Neural cell (in vitro differentiated cells): ENCODE data around the gene EPB41. TPM values are rescaled to one million over a fixed set of nuclear protein-coding genes. Genes with fewer than 3 reads are reported as not detected.

Experiments used
- H2AFZ ChIP-seq: fragments of 200-600, 300-800 bp; sonication (generic), shearing (Covaris generic); 2 replicates; pipeline ENCODE4 v1.6.0; 2014; ENCODE audit warnings: low read depth, mild to moderate bottlenecking, antibody characterized with exemption, low read length, moderate library complexity
- H3F3A ChIP-seq: fragments of 200-600 bp; shearing (Covaris generic); 2 replicates; pipeline ENCODE4 v1.6.1; 2016; ENCODE audit warnings: mild to moderate bottlenecking, moderate library complexity, mixed read lengths, antibody characterized with exemption, low read length; ENCODE audit not compliant: insufficient read depth, poor library complexity, severe bottlenecking
- H3K27ac ChIP-seq: fragments of 200-600, 300-800 bp; sonication (generic), shearing (Covaris generic); 2 replicates; pipeline ENCODE4 v1.5.1; 2014; ENCODE audit warnings: mild to moderate bottlenecking, low read length, moderate library complexity
- H3K27me3 ChIP-seq: fragments of 300-800, 200-600 bp; sonication (generic), shearing (Covaris generic); 2 replicates; pipeline ENCODE4 v1.6.0; 2014; ENCODE audit warnings: mild to moderate bottlenecking, low read depth, low read length, moderate library complexity; ENCODE audit not compliant: insufficient read depth
- H3K36me3 ChIP-seq: fragments of 300-800, 200-600 bp; sonication (generic), shearing (Covaris generic); 2 replicates; pipeline ENCODE4 v1.5.1; 2014; ENCODE audit warnings: mild to moderate bottlenecking, antibody characterized with exemption, low read length, moderate library complexity; ENCODE audit not compliant: insufficient read depth
- H3K4me2 ChIP-seq: fragments of 300-800, 200-600 bp; sonication (generic), shearing (Covaris generic); 2 replicates; pipeline ENCODE4 v1.6.0; 2014; ENCODE audit warnings: mild to moderate bottlenecking, low read length
- H3K4me3 ChIP-seq: fragments of 300-800, 200-600 bp; sonication (generic), shearing (Covaris generic); 2 replicates; pipeline ENCODE4 v1.5.1; 2014; ENCODE audit warnings: mild to moderate bottlenecking, low read length, moderate library complexity
- H3K79me2 ChIP-seq: fragments of 200-600 bp; shearing (Covaris generic); replicated peaks from 2 replicates; pipeline ENCODE4 v1.6.0; 2014; ENCODE audit warnings: mild to moderate bottlenecking, low read length, moderate library complexity; ENCODE audit not compliant: insufficient read depth
- H3K9ac ChIP-seq: fragments of 300-800, 200-600 bp; sonication (generic), shearing (Covaris generic); 2 replicates; pipeline ENCODE4 v1.6.1; 2016; ENCODE audit warnings: mild to moderate bottlenecking, low read length, mixed read lengths
- H3K9me2 ChIP-seq: fragments of 200-600 bp; shearing (Covaris generic); 2 replicates; pipeline ENCODE4 v1.6.1; 2016; ENCODE audit warnings: mild to moderate bottlenecking, low read length, mixed read lengths; ENCODE audit not compliant: insufficient read depth
- H3K9me3 ChIP-seq: fragments of 200-600, 300-800 bp; sonication (generic), shearing (Covaris generic); 2 replicates; pipeline ENCODE4 v1.6.1; 2016; ENCODE audit warnings: mild to moderate bottlenecking, mixed run types, low read length, moderate library complexity, mixed read lengths
- H4K20me1 ChIP-seq: fragments of 200-600 bp; shearing (Covaris generic); 2 replicates; pipeline ENCODE4 v1.6.1; 2016; ENCODE audit warnings: mild to moderate bottlenecking, mixed run types; ENCODE audit not compliant: insufficient read depth
- EP300 ChIP-seq: fragments of 450-650 bp; conservative IDR thresholded peaks from 2 replicates; pipeline ENCODE4 v1.6.1; 2014; ENCODE audit warnings: antibody characterized with exemption, mild to moderate bottlenecking, moderate library complexity; ENCODE audit not compliant: poor library complexity, severe bottlenecking
- EZH2 ChIP-seq: fragments of 200-600, 300-800 bp; shearing (Covaris generic), sonication (generic); IDR thresholded peaks from 2 replicates; pipeline ENCODE4 v1.6.1; 2014; ENCODE audit warnings: antibody characterized with exemption, low read length, borderline replicate concordance, mild to moderate bottlenecking; ENCODE audit not compliant: insufficient read depth, poor library complexity, severe bottlenecking
- MXI1 ChIP-seq: fragments of 450-650 bp; conservative IDR thresholded peaks from 2 replicates; pipeline ENCODE4 v1.6.1; 2014; ENCODE audit warnings: antibody characterized with exemption, mild to moderate bottlenecking; ENCODE audit not compliant: poor library complexity, severe bottlenecking
- POLR2AphosphoS5 ChIP-seq: IDR thresholded peaks from 2 replicates; pipeline ENCODE4 v1.6.1; 2012
- RAD21 ChIP-seq: fragments of 450-650 bp; conservative IDR thresholded peaks from 2 replicates; pipeline ENCODE4 v1.6.1; 2014; ENCODE audit warnings: antibody characterized with exemption, mild to moderate bottlenecking, moderate library complexity
- REST ChIP-seq: IDR thresholded peaks from 2 replicates; pipeline ENCODE4 v1.6.1; 2012; ENCODE audit warnings: borderline replicate concordance
- SMC3 ChIP-seq: fragments of 450-650 bp; conservative IDR thresholded peaks from 2 replicates; pipeline ENCODE4 v1.6.1; 2014; ENCODE audit warnings: antibody characterized with exemption, mild to moderate bottlenecking, moderate library complexity; ENCODE audit not compliant: poor library complexity
- TAF1 ChIP-seq: IDR thresholded peaks from 2 replicates; pipeline ENCODE4 v1.6.1; 2012; ENCODE audit warnings: low read depth
- polyA plus RNA-seq: library from polyadenylated mRNA; depleted of rRNA; stranded (reverse); fragments of >200 nt; gene quantifications from 2 replicates; pipeline ENCODE4 v1.2.3, GENCODE V29; 2014
- TF ChIP-seq, protein P1 (sequence below): fragments of 450-650 bp; IDR thresholded peaks from 2 replicates; pipeline ENCODE4 v1.5.1; 2014; ENCODE audit warnings: antibody characterized with exemption, mild to moderate bottlenecking, moderate library complexity; ENCODE audit not compliant: poor library complexity, severe bottlenecking

Gene EPB41
- polyA plus RNA-seq, 1 donor from 2014 or later: 62.0 TPM

- H3F3A ChIP-seq: no peaks in the 10 kb centered on the region
- H3K9ac ChIP-seq: no peak overlapping the region
- no peak overlapping the region for H3K4me2 ChIP-seq
- TF ChIP-seq EP300 (no peak), EZH2 (no peak), SMC3 (no peak), MXI1 (no peak), RAD21 (no peak), POLR2AphosphoS5 (no peak), REST (no peak)
- no peak overlapping the region for H3K4me3 ChIP-seq
- H3K27ac ChIP-seq: no peak overlapping the region
- H4K20me1 ChIP-seq: no peaks in the 10 kb centered on the region
- H3K36me3 ChIP-seq: no peaks in the 10 kb centered on the region
- H3K27me3 ChIP-seq: no peaks in the 10 kb centered on the region
- no peaks in the 10 kb centered on the region for H3K79me2 ChIP-seq
- no peaks in the 10 kb centered on the region for H3K9me2 ChIP-seq
- no peaks in the 10 kb centered on the region for H3K9me3 ChIP-seq
- H2AFZ ChIP-seq: no peak overlapping the region
These were observed 222.1 kb downstream of the EPB41 start for GRCh38 chr1:29136391-29136915.

DNA sequence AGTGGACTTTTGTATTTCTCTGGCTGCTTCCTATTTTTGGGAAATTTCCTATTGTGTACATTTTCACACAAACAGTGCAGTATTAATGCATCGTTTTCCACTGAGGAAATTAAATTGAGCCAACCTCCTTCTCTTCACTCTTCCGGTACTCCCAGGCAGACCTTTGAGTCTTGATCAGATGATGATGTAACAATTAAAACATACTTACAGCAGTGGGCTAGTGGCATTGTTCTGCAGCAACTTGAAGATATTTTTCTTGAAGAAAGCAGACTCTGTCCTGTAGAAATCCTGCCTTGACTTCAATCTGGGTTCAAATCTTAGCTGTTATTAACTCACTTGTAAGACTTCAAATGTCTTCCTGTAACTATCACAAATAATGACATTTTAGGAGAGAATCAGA is 228.3 kb downstream of the EPB41 start:
- TF ChIP-seq SMC3: no peak
- TF ChIP-seq, protein P1, sequence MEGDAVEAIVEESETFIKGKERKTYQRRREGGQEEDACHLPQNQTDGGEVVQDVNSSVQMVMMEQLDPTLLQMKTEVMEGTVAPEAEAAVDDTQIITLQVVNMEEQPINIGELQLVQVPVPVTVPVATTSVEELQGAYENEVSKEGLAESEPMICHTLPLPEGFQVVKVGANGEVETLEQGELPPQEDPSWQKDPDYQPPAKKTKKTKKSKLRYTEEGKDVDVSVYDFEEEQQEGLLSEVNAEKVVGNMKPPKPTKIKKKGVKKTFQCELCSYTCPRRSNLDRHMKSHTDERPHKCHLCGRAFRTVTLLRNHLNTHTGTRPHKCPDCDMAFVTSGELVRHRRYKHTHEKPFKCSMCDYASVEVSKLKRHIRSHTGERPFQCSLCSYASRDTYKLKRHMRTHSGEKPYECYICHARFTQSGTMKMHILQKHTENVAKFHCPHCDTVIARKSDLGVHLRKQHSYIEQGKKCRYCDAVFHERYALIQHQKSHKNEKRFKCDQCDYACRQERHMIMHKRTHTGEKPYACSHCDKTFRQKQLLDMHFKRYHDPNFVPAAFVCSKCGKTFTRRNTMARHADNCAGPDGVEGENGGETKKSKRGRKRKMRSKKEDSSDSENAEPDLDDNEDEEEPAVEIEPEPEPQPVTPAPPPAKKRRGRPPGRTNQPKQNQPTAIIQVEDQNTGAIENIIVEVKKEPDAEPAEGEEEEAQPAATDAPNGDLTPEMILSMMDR: no peak
- no peak for TF ChIP-seq RAD21
- TF ChIP-seq REST: no peak
- TF ChIP-seq POLR2AphosphoS5: no peak
- no peak for TF ChIP-seq EP300
- no peak for TF ChIP-seq MXI1
- no peak for TF ChIP-seq TAF1
- no peak for TF ChIP-seq EZH2
- no peak overlapping the region for H3K27ac ChIP-seq

More for the DNA sequence above, 228.3 kb downstream of the EPB41 start:
- Histone ChIP-seq H3K79me2 (no peaks in the 10 kb centered on the region), H3K9me3 (no peaks in the 10 kb centered on the region), H4K20me1 (no peaks in the 10 kb centered on the region), H3K9me2 (no peaks in the 10 kb centered on the region), H3K36me3 (no peaks in the 10 kb centered on the region), H3K27me3 (no peaks in the 10 kb centered on the region), H3K4me3 (no peak overlapping the region), H3K9ac (no peak overlapping the region), H3K4me2 (no peak overlapping the region), H2AFZ (no peak overlapping the region), H3F3A (no peaks in the 10 kb centered on the region)
